B cell (primary cell): Measurements from ENCODE around the gene RFK. TPM values are rescaled to one million over a fixed set of nuclear protein-coding genes. Genes with fewer than 3 reads are reported as not detected.

Experiments
- ATAC-seq: fragments of 200-7000 bp; cut with Tn5 transposase; one replicate; pipeline ENCODE4 v1.10.0; 2021; ENCODE audit warnings: low read depth, mild to moderate bottlenecking, moderate number of reproducible peaks, moderate library complexity
- CTCF ChIA-PET: fragments of 350-600 bp; sonication (Branson Sonifier 250); formaldehyde crosslinking; loops from one replicate; lab custom pipeline; 2021; ENCODE audit warnings: antibody characterized with exemption, inconsistent platforms; lab: Charles Lee
- POLR2A ChIA-PET: fragments of 350-600 bp; sonication (Branson Sonifier 250); formaldehyde crosslinking; loops from one replicate; lab custom pipeline; 2021; ENCODE audit warnings: antibody characterized with exemption; lab: Charles Lee
- DNase-seq: peaks from one replicate; pipeline ENCODE4 v3.0.0; 2013
- H2AFZ ChIP-seq: 2 replicates; pipeline ENCODE4 v1.6.1; 2012; ENCODE audit warnings: mild to moderate bottlenecking, low read depth, low read length; ENCODE audit not compliant: insufficient read depth, poor library complexity, severe bottlenecking
- H3K27ac ChIP-seq, 2 donors: 1 replicate in 1 of 2; 2 replicates in 1 of 2; pipeline ENCODE4 v1.5.1; 2012 to 2013; ENCODE audit warnings: low read length in 2 of 2, mild to moderate bottlenecking in 2 of 2, moderate library complexity in 1 of 2
- H3K27me3 ChIP-seq, 4 experiments: fragments of 200-600 bp in 1 of 4; sonication (generic) in 1 of 4; replicated peaks in 1 of 4; 1 replicate in 2 of 4; 2 replicates in 2 of 4; pipeline versions ENCODE4 v1.6.1 to v1.7.0; 2013 to 2016; ENCODE audit warnings: low read length in 3 of 4, mild to moderate bottlenecking in 2 of 4, mixed read lengths in 1 of 4, moderate library complexity in 1 of 4; ENCODE audit not compliant: insufficient read depth in 4 of 4, control insufficient read depth in 3 of 4; ENCODE audit errors: control extremely low read depth in 1 of 4
- H3K36me3 ChIP-seq, 2 experiments: replicated peaks in 1 of 2; 1 replicate in 1 of 2; 2 replicates in 1 of 2; pipeline versions ENCODE4 v1.6.1 to v1.7.1; 2013; ENCODE audit warnings: low read length in 1 of 2; ENCODE audit not compliant: insufficient read depth in 2 of 2, control insufficient read depth in 1 of 2; ENCODE audit errors: control extremely low read depth in 1 of 2, extremely low read depth in 1 of 2
- H3K4me1 ChIP-seq, 2 donors: fragments of 200-600 bp in 1 of 2; sonication (generic) in 1 of 2; 1 replicate in 1 of 2; 2 replicates in 1 of 2; pipeline versions ENCODE4 v1.5.1 to v1.6.1; 2013 to 2017; ENCODE audit warnings: low read length in 2 of 2; ENCODE audit not compliant: control insufficient read depth in 2 of 2, insufficient read depth in 2 of 2
- H3K4me2 ChIP-seq: replicated peaks from 2 replicates; pipeline ENCODE3; 2012; ENCODE audit warnings: mild to moderate bottlenecking, low read depth, low read length; ENCODE audit not compliant: poor library complexity, severe bottlenecking
- H3K4me3 ChIP-seq, 5 experiments: fragments of 200-600 bp in 1 of 5; sonication (generic) in 1 of 5; 1 replicate in 3 of 5; 2 replicates in 2 of 5; pipeline versions ENCODE4 v1.5.1 to v1.7.0; 2011 to 2016; ENCODE audit warnings: low read length in 4 of 5, mild to moderate bottlenecking in 4 of 5, low read depth in 2 of 5, control low read depth in 1 of 5, moderate library complexity in 1 of 5; ENCODE audit not compliant: insufficient read depth in 1 of 5; ENCODE audit errors: control extremely low read depth in 1 of 5, extremely low read depth in 1 of 5
- H3K79me2 ChIP-seq: fragments of 200-600 bp; sonication (generic); one replicate; pipeline ENCODE4 v1.6.0; 2016; ENCODE audit warnings: low read length; ENCODE audit not compliant: control insufficient read depth, insufficient read depth
- H3K9ac ChIP-seq: fragments of 200-600 bp; sonication (generic); 2 replicates; pipeline ENCODE4 v1.6.1; 2017; ENCODE audit warnings: mild to moderate bottlenecking, low read length, moderate library complexity
- H3K9me3 ChIP-seq, 3 donors: one replicate each; pipeline versions ENCODE4 v1.6.1 to v1.7.1; 2013; ENCODE audit warnings: low read length in 2 of 3; ENCODE audit not compliant: control insufficient read depth in 2 of 3, insufficient read depth in 1 of 3; ENCODE audit errors: control extremely low read depth in 1 of 3
- H4K20me1 ChIP-seq: 2 replicates; pipeline ENCODE4 v1.6.0; 2012; ENCODE audit warnings: mild to moderate bottlenecking, low read length; ENCODE audit not compliant: insufficient read depth, control insufficient read depth, poor library complexity, severe bottlenecking
- H3K27ac Mint-ChIP-seq: one replicate; pipeline ENCODE4 v1.8.0; 2021; ENCODE audit warnings: mixed read lengths
- H3K27me3 Mint-ChIP-seq: one replicate; pipeline ENCODE4 v1.8.0; 2021; ENCODE audit warnings: mixed read lengths
- H3K4me1 Mint-ChIP-seq: one replicate; pipeline ENCODE4 v1.8.0; 2021; ENCODE audit warnings: mixed read lengths
- H3K4me3 Mint-ChIP-seq: one replicate; pipeline ENCODE4 v1.8.0; 2021; ENCODE audit warnings: mixed read lengths
- H3K9me3 Mint-ChIP-seq: one replicate; pipeline ENCODE4 v1.8.0; 2022; ENCODE audit warnings: mixed read lengths; ENCODE audit not compliant: insufficient read depth
- CTCF ChIP-seq: fragments of 200-600 bp; IDR thresholded peaks from one replicate; pipeline ENCODE4 v1.8.0; 2022; ENCODE audit warnings: antibody characterized with exemption, mild to moderate bottlenecking
- EZH2 ChIP-seq: IDR thresholded peaks from 2 replicates; pipeline ENCODE4 v1.6.1; 2012; ENCODE audit warnings: borderline replicate concordance, low read depth, mild to moderate bottlenecking, moderate library complexity, low read length; ENCODE audit not compliant: insufficient read depth, poor library complexity, severe bottlenecking
- WGBS: methylation state at CpG from one replicate; pipeline ENCODE4 v1.1.5; 2013; ENCODE audit warnings: missing lambda C conversion rate; ENCODE audit not compliant: insufficient coverage; 5-methylcytosine and 5-hydroxymethylcytosine counted together
- intact Hi-C: fragments of 100-400 bp; cut with micrococcal nuclease; formaldehyde crosslinking; loops from one replicate; pipeline ENCODE4 v1.10.0; 2022
- polyA plus RNA-seq: library from polyadenylated mRNA; depleted of rRNA; stranded (reverse); fragments of >200 nt; gene quantifications from 2 replicates; pipeline ENCODE4 v1.2.3, GENCODE V29; 2012
- total RNA-seq, 2 donors: library from RNA; stranded (reverse); fragments of 120-200 nt in 1 of 2; gene quantifications; 1 replicate in 1 of 2; 2 replicates in 1 of 2; pipeline versions ENCODE4 v1.2.3 to v1.2.4, GENCODE V29; 2013 to 2022

Gene RFK
- total and polyA plus RNA-seq, 2 donors (not counting 1 experiment from before 2014, with no cell fraction given), result 3.4 to 9.0 TPM

- Mint-ChIP-seq H3K27ac (no peak overlapping the region), H3K9me3 (no peaks in the 10 kb centered on the region), H3K27me3 (no peaks in the 10 kb centered on the region), H3K4me1 (no peaks in the 10 kb centered on the region), H3K4me3 (no peak overlapping the region)
- H3K36me3 ChIP-seq, result no peaks in the 10 kb centered on the region
- TF ChIP-seq CTCF, result no peak
- no peak for TF ChIP-seq EZH2
- ATAC-seq (no peak), DNase-seq (no peak)
- intact Hi-C loops, result no loop called here
- no peaks in the 10 kb centered on the region for H4K20me1 ChIP-seq
- no peak overlapping the region for H3K9ac ChIP-seq
- WGBS, result 98% methylated on average over 7 of the region's 8 CpGs
- H3K4me2 ChIP-seq, result no peak overlapping the region
- CTCF ChIA-PET, result no interaction called here
- no peak overlapping the region for H2AFZ ChIP-seq
- no peak overlapping the region for H3K4me3 ChIP-seq
- no peak overlapping the region for H3K27ac ChIP-seq
- H3K9me3 ChIP-seq, result peaks cover 0 to 3% (median 0%) of the 10 kb centered on the region in 3 donors
- no peaks in the 10 kb centered on the region for H3K4me1 ChIP-seq
- no peaks in the 10 kb centered on the region for H3K27me3 ChIP-seq
- H3K79me2 ChIP-seq, result no peaks in the 10 kb centered on the region
- POLR2A ChIA-PET, result no interaction called here
Measured at GRCh38 chr9:76431601-76432000, 37.4 kb upstream of the RFK start.

GRCh38 chr9:76426807-76427419 lies 32.7 kb upstream of the RFK start:
- Mint-ChIP-seq H3K4me1 (no peaks in the 10 kb centered on the region), H3K4me3 (no peak overlapping the region), H3K9me3 (no peaks in the 10 kb centered on the region), H3K27ac (no peak overlapping the region), H3K27me3 (no peaks in the 10 kb centered on the region)
- POLR2A ChIA-PET, result no interaction called here
- Histone ChIP-seq H3K9me3 (no peaks in the 10 kb centered on the region), H3K27ac (no peak overlapping the region), H3K4me2 (no peak overlapping the region), H3K4me1 (no peaks in the 10 kb centered on the region), H2AFZ (no peak overlapping the region), H4K20me1 (no peaks in the 10 kb centered on the region), H3K79me2 (no peaks in the 10 kb centered on the region), H3K36me3 (no peaks in the 10 kb centered on the region), H3K4me3 (no peak overlapping the region), H3K9ac (no peak overlapping the region), H3K27me3 (no peaks in the 10 kb centered on the region)
- DNase-seq (no peak), ATAC-seq (no peak)
- intact Hi-C loops, result no loop called here
- WGBS, result 93% methylated on average over 3 of the region's 7 CpGs
- CTCF ChIA-PET, result no interaction called here
- TF ChIP-seq EZH2 (no peak), CTCF (no peak)
